ENCODE results near the gene TRMT2A. TPM values are rescaled to one million over a fixed set of nuclear protein-coding genes. Genes with fewer than 3 reads are reported as not detected.

The TRMT2A gene
- total RNA-seq, 1 experiment from 2014 or later, result 66.7 TPM

GRCh38 chr22:20152464-20152890 lies 35.5 kb upstream of the TRMT2A start:
- in situ Hi-C loops (cut with HindIII; ENCODE audit: low pct_unique_long_range_greater_than_20kb, low sequenced_read_pairs) (no loop called here), intact Hi-C loops (cut with micrococcal nuclease; ENCODE audit: unreplicated experiment) (no loop called here)
- TF ChIP-seq TCF7L2 (IDR thresholded peaks at IDR 0.05; ENCODE audit: low read depth, low read length) (no peak), SIN3A (IDR thresholded peaks at IDR 0.05; ENCODE audit: borderline replicate concordance, insufficient read depth, low read depth, low read length) (no peak), REST (IDR thresholded peaks at IDR 0.05; ENCODE audit: insufficient read depth in 1 of 2, low read depth in 2 of 2, low read length in 1 of 2) (no peak), CTCF (IDR thresholded peaks at IDR 0.05) (no peak), POLR2AphosphoS5 (IDR thresholded peaks at IDR 0.05; ENCODE audit: low read depth, low read length) (no peak)
- H3K9me3 ChIP-seq (ENCODE audit: control insufficient read depth, insufficient read depth, low read depth, low read length), result no peaks in the 10 kb centered on the region
- ATAC-seq (no peak), DNase-seq (ENCODE audit: low read depth, low spot score) (no peak)
- H3K4me3 ChIP-seq (ENCODE audit: low read depth in 2 of 2, low read length in 2 of 2), result no peak overlapping the region
- H3K4me1 ChIP-seq (ENCODE audit: control insufficient read depth, insufficient read depth, low read length), result no peaks in the 10 kb centered on the region
- BruUV-seq (replicated peaks), result no TSS peak
- no peaks in the 10 kb centered on the region for H3K27me3 ChIP-seq (ENCODE audit: control insufficient read depth, insufficient read depth, low read length)
- POLR2A ChIA-PET, result no interaction called here
- no peak overlapping the region for H3K27ac ChIP-seq (ENCODE audit: low read length)
- CTCF ChIA-PET, result no interaction called here
- H3K36me3 ChIP-seq (ENCODE audit: control insufficient read depth, insufficient read depth, low read length), result no peaks in the 10 kb centered on the region

GRCh38 chr22:20151276-20151588 lies 34.2 kb upstream of the TRMT2A start:
- Histone ChIP-seq H3K36me3 (ENCODE audit: control insufficient read depth, insufficient read depth, low read length) (no peaks in the 10 kb centered on the region), H3K27me3 (ENCODE audit: control insufficient read depth, insufficient read depth, low read length) (no peaks in the 10 kb centered on the region), H3K4me3 (ENCODE audit: low read depth in 2 of 2, low read length in 2 of 2) (no peak overlapping the region), H3K9me3 (ENCODE audit: control insufficient read depth, insufficient read depth, low read depth, low read length) (no peaks in the 10 kb centered on the region), H3K27ac (ENCODE audit: low read length) (no peak overlapping the region), H3K4me1 (ENCODE audit: control insufficient read depth, insufficient read depth, low read length) (no peaks in the 10 kb centered on the region)
- no peak for ATAC-seq
- ChIA-PET CTCF (no interaction called here), POLR2A (no interaction called here)
- BruUV-seq (replicated peaks), result no TSS peak
- no peak for DNase-seq (ENCODE audit: low read depth, low spot score)
- in situ Hi-C loops (cut with HindIII; ENCODE audit: low pct_unique_long_range_greater_than_20kb, low sequenced_read_pairs), result no loop called here
- TF ChIP-seq REST (IDR thresholded peaks at IDR 0.05; ENCODE audit: insufficient read depth in 1 of 2, low read depth in 2 of 2, low read length in 1 of 2), result no peak
- no peak for TF ChIP-seq TCF7L2 (IDR thresholded peaks at IDR 0.05; ENCODE audit: low read depth, low read length)
- no peak for TF ChIP-seq POLR2AphosphoS5 (IDR thresholded peaks at IDR 0.05; ENCODE audit: low read depth, low read length)
- TF ChIP-seq CTCF (IDR thresholded peaks at IDR 0.05), result no peak
- TF ChIP-seq SIN3A (IDR thresholded peaks at IDR 0.05; ENCODE audit: borderline replicate concordance, insufficient read depth, low read depth, low read length), result no peak
- intact Hi-C loops (cut with micrococcal nuclease; ENCODE audit: unreplicated experiment), result no loop called here

Measured in Panc1 (cell line).